OCI-LY7 (cell line): Measurements from ENCODE around the gene DISP2.

Experiments
- EZH2phosphoT487 ChIP-seq: fragments of 200-600 bp; sonication (generic); IDR thresholded peaks from 2 replicates; pipeline ENCODE4 v1.6.1; 2018; ENCODE audit warnings: low read depth, borderline replicate concordance, mild to moderate bottlenecking, mixed run types, antibody characterized with exemption, low read length, moderate library complexity, mixed read lengths
- TF ChIP-seq, protein P1 (sequence below): fragments of 200-600 bp; sonication (generic); conservative IDR thresholded peaks from 2 replicates; pipeline ENCODE4 v1.5.1; 2014; ENCODE audit warnings: mild to moderate bottlenecking, antibody characterized with exemption, low read length, moderate library complexity, mixed read lengths

DNA sequence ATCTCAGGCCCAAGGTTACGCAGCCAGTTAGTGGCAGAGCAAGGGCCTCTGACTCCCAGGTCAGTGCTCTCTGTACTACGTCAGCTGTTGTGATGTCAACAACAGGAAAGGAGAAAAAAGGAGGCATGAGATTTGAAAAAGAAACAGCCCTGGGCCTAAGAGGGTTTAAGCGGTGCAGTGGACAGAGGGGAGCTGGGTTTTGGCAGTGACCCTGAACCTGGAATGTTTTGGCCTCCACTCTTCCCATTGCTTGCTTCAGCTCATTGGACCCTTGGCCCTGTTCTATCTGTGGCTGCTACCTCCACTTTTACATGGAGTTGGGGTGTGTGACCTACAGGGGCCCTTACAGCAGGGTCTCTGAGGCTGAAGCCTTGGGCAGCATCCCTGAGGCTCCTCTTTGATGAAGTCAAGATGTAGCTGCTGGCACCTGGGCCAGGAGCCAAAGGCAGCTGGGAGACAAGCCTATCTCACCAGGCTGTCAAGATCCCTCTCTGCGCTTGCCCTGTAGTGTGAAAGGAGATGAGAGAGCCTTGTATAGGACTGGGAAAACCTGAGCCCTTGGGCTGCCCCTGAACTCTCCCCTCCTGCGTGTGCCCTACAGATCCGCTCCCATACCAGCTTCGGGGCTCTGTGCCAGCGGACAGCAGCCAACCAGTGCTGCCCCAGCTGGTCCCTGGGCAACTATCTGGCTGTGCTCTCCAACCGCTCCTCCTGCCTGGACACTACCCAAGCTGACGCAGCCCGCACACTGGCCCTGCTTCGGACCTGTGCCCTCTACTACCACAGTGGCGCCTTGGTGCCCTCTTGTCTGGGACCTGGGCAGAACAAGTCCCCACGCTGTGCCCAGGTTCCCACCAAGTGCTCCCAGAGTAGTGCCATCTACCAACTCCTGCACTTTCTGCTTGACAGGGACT, 8.7 kb downstream of the DISP2 start:
- TF ChIP-seq, protein P1, sequence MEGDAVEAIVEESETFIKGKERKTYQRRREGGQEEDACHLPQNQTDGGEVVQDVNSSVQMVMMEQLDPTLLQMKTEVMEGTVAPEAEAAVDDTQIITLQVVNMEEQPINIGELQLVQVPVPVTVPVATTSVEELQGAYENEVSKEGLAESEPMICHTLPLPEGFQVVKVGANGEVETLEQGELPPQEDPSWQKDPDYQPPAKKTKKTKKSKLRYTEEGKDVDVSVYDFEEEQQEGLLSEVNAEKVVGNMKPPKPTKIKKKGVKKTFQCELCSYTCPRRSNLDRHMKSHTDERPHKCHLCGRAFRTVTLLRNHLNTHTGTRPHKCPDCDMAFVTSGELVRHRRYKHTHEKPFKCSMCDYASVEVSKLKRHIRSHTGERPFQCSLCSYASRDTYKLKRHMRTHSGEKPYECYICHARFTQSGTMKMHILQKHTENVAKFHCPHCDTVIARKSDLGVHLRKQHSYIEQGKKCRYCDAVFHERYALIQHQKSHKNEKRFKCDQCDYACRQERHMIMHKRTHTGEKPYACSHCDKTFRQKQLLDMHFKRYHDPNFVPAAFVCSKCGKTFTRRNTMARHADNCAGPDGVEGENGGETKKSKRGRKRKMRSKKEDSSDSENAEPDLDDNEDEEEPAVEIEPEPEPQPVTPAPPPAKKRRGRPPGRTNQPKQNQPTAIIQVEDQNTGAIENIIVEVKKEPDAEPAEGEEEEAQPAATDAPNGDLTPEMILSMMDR = no peak
- no peak for TF ChIP-seq EZH2phosphoT487
